Fibroblast of pulmonary artery (primary cell): ENCODE measurements around the gene CCDC57.

Experiments used
- DNase-seq: peaks from one replicate; pipeline ENCODE4 v3.0.0-alpha.2; 2010; ENCODE audit warnings: low read depth
- H3K4me3 ChIP-seq: replicated peaks from 2 replicates; pipeline ENCODE4 v1.5.1; 2011; ENCODE audit warnings: low read depth, mild to moderate bottlenecking, control low read depth, low read length, moderate library complexity
- TF ChIP-seq, protein P1 (sequence below): IDR thresholded peaks from 2 replicates; pipeline ENCODE4 v1.5.1; 2011; ENCODE audit warnings: mild to moderate bottlenecking, control low read depth, low read length, inconsistent platforms; ENCODE audit errors: missing control alignments

Gene CCDC57

DNA sequence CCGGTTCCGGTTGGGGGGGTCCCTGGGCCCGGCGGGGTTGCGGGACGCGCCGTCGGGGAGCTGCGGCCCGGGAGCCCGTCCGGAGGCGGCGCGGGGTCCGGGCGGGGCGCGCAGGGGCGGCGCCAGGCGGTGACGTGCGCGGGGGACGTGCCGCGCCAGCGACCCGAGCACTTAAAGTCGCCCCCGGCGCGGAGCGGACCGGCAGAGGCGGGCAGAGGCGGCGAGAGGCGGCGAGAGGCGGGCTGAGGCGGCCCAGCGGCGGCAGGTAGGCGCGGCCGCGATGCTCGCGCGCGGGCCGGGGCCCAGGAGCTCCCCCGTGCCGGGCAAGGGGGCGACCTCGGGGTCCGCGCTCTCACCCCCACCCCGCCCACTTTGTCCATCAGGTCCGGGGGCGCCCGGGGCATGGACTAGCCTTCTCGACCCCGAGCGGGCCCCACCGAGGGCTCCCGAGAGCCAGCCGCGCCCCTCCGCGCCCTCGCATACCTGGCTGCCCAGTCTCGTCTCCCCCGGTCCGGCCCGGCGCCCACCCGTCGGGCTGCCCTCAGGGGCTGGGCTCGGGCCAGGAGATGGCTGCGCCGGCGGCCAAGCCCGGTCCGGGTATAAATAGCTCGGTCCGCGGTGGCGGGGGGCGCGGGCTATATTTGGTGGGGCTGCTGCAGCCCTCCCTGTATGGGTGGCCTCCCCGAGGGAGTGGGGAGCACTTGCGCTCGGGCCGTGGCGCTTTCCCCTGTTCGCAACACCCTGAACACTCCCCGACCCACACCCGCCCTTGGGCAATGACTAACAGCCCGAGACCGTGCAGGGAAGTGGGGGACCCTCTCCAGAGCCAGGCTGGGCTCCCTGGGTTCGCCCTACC lies 16.4 kb upstream of the CCDC57 start, which contains the start of gene SLC16A3:
TSS of gene SLC16A3 (plus strand) at position 201 of the 856 bp plus-strand sequence. CDS start 6,967 bp downstream, outside the sequence.
- peak within 1 kb of the TSS; percentile 92 for H3K4me3 ChIP-seq
- TF ChIP-seq, protein P1, sequence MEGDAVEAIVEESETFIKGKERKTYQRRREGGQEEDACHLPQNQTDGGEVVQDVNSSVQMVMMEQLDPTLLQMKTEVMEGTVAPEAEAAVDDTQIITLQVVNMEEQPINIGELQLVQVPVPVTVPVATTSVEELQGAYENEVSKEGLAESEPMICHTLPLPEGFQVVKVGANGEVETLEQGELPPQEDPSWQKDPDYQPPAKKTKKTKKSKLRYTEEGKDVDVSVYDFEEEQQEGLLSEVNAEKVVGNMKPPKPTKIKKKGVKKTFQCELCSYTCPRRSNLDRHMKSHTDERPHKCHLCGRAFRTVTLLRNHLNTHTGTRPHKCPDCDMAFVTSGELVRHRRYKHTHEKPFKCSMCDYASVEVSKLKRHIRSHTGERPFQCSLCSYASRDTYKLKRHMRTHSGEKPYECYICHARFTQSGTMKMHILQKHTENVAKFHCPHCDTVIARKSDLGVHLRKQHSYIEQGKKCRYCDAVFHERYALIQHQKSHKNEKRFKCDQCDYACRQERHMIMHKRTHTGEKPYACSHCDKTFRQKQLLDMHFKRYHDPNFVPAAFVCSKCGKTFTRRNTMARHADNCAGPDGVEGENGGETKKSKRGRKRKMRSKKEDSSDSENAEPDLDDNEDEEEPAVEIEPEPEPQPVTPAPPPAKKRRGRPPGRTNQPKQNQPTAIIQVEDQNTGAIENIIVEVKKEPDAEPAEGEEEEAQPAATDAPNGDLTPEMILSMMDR, result no peak
- DNase-seq, result peak; percentile 82

DNA sequence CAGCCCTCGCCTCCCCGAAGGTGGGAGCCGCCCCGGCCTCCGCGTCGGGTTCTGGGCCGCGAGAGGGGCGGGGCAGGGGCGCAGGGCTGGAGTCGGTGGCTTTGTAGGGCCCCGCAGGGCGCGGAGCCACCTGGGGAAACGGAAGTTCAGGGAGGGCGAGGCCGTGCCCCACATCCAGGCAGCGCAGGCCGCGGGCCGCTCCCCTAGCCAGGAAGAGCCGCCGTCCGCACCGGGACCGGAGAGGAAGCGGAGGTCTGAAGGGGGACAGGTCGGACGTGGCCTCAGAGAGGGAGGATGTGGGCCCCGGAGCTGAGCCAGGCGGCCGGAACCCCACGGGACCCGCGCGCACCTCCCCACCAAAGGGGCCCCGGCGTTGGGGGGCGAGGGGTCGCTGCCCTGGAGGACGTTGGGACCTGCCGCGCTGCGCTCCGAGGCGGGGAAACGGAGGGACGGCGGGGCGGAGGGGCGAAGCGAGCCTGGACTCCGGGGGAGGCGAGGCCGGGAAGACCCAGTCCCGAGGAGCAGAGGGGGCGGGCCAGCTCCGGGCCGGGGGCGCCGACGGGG lies 15.7 kb upstream of the CCDC57 start:
- peak overlapping the region; percentile 47 for H3K4me3 ChIP-seq
- DNase-seq, result no peak
- TF ChIP-seq, protein P1, result no peak

DNA sequence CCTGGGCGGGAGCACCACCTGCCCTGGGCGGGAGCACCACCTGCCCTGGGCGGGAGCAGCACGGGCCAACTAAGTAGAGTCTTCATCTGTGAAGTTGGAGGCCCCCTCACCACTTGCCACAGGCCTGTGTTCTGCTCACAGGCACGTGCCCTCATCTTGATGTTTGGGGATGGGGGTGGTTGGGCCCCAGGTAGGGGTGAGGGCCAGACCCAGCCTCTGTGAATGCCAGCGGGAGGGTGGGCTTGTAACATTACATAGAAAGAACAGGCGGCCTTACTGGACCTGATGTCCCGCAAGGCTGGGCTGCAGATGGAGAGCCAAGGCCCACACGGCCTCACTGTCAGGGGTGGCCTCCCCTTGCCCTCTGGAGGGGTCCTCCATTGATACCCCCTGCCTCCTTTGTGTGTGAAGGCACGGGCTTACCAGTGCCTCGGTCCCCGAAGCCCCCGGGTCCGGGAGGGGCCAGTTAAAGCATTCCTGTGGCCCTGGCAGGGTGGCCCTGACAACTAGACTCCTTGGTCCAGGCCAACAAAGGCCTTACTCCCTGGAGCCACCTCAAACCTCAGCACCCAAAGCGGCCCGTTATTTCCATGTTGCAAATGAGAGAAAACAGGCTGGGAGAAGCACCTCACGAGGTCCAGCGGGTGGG lies 15.1 kb upstream of the CCDC57 start:
- peak overlapping the region; percentile 47 for H3K4me3 ChIP-seq
- TF ChIP-seq, protein P1, result no peak
- no peak for DNase-seq

DNA sequence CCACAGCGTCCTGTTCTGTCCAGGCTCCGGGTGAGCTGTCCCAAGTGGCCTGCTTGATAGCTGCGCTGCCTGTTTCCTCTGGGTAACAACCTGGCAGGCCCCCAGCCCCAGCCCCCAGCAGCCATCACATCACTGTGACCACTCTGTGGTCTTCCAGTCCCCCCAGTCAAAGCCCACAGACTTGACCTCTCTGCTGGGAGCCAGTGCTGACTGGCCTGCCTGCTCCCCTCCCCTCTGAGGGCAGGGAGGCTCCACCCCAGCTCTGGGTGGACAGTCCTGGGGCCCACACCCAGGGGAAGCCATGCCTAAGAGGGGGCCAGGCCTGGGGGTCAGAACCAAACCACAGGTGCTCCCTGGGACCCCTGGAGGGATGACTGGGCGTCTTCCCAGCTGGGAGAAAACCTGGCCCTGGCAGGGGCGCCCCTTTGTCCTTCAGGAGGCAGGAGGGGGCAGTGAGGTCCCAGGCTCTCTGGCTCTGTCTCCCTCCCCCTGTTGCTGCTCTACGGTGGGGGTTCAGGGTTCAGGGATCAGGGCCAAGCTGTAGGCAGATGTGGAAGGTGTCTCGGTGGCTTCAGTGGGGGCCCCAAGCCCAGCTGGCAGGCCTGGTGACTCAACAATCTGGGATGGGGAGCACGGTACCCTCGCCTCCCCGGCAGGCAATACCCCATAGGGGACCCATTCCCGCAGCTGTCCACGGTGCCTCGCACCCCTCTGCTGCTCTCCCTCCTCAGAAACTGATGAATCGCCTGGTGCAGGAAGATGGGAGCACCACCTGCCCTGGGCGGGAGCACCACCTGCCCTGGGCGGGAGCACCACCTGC lies 14.4 kb upstream of the CCDC57 start:
- no peak for DNase-seq
- TF ChIP-seq, protein P1, result no peak
- H3K4me3 ChIP-seq, result no peak overlapping the region

DNA sequence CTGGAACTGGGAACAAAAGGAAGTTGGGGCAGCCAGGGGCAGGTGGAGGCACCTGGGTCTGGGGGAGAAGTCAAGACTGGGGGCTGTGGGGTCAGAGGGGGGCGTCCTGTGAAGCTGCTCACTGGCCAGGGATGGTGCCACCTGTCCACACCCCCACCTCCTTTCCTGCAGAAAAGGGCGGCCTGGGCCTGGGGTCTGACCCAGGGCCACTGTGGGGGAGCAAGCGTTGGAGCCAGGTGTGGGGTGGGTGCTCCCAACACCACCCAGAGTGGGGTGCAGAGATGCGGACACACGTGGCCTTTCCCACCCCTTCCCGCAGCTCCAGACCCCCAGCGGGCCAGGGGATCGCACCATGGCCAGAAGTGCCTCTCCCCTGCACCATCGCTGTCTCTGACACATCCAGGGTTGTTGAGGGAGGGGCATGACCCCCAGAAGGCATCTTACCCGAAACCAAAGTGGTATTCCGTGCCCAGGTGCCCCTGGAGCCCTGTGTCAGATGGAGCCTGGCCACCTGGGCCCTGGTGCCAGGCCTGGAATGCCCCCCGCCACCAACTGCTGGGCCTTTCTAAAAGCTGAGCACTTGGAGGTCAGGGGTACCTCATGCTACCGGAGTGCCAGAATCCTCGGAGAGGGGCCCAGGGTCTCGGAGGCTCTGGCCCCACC lies 13.6 kb upstream of the CCDC57 start:
- TF ChIP-seq, protein P1, result no peak
- no peak for DNase-seq
- no peak overlapping the region for H3K4me3 ChIP-seq

DNA sequence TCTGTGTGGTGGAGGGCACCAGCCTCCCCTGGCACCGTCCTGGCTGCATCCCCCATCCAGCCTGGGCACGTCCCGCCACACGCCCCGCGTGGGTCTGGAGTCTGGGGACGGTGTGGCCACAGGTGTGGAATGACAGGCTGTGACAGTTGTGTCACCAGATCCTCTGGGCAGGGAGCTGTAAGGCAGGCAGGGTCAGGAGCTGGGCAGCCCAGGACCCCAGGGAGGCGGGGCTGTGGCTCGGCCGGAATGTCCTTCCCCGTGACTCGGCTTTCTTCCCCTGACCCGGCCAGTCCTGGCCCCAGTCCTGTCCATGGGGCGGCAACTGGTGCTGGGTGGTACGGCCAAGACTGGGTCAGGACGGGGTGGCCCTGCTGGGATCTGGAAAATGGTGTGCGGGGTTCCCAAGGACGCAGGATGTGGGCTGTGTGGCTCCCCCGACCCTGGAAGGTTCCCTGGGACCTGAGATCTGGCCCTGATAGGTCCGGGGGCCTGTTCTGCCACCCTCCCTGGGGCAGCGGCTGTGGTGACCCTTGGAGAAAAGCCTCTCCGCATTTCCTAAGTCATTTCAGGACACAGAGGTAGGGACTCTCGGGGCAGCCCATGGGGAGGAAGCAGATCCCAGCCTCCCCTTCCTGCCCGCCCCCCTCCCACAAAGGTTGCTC lies 12.9 kb upstream of the CCDC57 start:
- no peak for DNase-seq
- no peak overlapping the region for H3K4me3 ChIP-seq
- TF ChIP-seq, protein P1, result no peak
